ENCODE data around the gene PKP4. TPM values are rescaled to one million over a fixed set of nuclear protein-coding genes. Genes with fewer than 3 reads are reported as not detected.

The PKP4 gene
- total and polyA plus RNA-seq, 2 donors (not counting 1 experiment from before 2014, with no cell fraction given) = 44.5 to 56.3 TPM

DNA sequence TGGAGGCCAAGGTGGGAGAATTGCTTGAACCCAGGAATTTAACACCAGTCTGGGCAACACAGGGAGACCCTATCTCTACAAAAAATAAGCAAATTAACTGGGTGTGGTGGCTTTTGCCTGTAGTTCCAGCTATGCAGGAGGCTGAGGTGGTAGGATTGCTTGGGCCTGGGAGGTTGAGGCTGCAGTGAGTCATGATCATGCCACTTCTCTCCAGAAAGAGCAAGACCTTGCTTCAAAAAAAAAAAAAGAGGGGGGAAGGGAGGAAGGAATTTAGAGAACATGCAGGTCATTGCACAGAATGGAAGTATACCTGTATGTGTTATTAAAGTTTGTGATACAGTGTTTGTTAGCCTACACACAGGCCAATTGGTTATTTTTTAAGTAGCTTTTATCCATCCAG is 25.8 kb downstream of the PKP4 start:
- H3K9ac ChIP-seq (ENCODE audit: insufficient read depth, low read length) = no peak overlapping the region
- H3K27ac ChIP-seq (ENCODE audit: insufficient read depth, low read length) = no peak overlapping the region
- peak in 1 of 2 donors; percentile 62 for DNase-seq (ENCODE audit: low read depth in 2 of 2)
- no peak overlapping the region for H3K4me2 ChIP-seq (ENCODE audit: extremely low read depth, insufficient read depth, low read length)
- H3K79me2 ChIP-seq (ENCODE audit: control insufficient read depth, insufficient read depth, low read length) = peaks cover 38% of the 10 kb centered on the region
- H2AFZ ChIP-seq (ENCODE audit: low read length) = no peak overlapping the region
- H3K4me1 ChIP-seq (ENCODE audit: control insufficient read depth, extremely low read depth, insufficient read depth, low read length) = peaks cover 8% of the 10 kb centered on the region
- H3K36me3 ChIP-seq (ENCODE audit: control insufficient read depth, insufficient read depth, low read length) = no peaks in the 10 kb centered on the region
- H3K27me3 ChIP-seq (ENCODE audit: control insufficient read depth, insufficient read depth, low read length) = no peaks in the 10 kb centered on the region
- no peak overlapping the region for H3K4me3 ChIP-seq (replicated peaks in 1 of 4; ENCODE audit: control extremely low read depth in 1 of 4, insufficient read depth in 1 of 4, low read depth in 3 of 4, low read length in 4 of 4)
- H4K20me1 ChIP-seq (ENCODE audit: control insufficient read depth, extremely low read depth, insufficient read depth, low read length) = no peaks in the 10 kb centered on the region
- TF ChIP-seq, protein P1, sequence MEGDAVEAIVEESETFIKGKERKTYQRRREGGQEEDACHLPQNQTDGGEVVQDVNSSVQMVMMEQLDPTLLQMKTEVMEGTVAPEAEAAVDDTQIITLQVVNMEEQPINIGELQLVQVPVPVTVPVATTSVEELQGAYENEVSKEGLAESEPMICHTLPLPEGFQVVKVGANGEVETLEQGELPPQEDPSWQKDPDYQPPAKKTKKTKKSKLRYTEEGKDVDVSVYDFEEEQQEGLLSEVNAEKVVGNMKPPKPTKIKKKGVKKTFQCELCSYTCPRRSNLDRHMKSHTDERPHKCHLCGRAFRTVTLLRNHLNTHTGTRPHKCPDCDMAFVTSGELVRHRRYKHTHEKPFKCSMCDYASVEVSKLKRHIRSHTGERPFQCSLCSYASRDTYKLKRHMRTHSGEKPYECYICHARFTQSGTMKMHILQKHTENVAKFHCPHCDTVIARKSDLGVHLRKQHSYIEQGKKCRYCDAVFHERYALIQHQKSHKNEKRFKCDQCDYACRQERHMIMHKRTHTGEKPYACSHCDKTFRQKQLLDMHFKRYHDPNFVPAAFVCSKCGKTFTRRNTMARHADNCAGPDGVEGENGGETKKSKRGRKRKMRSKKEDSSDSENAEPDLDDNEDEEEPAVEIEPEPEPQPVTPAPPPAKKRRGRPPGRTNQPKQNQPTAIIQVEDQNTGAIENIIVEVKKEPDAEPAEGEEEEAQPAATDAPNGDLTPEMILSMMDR (conservative IDR thresholded peaks at IDR 0.05 in 1 of 2, IDR thresholded peaks at IDR 0.05 in 1 of 2; ENCODE audit: low read depth in 1 of 2, low read length in 2 of 2) = no peak
- TF ChIP-seq EZH2 (IDR thresholded peaks at IDR 0.05; ENCODE audit: low read length, missing control alignments) = no peak
- no peaks in the 10 kb centered on the region for H3K9me3 ChIP-seq (ENCODE audit: control insufficient read depth, insufficient read depth, low read depth, low read length)

DNA sequence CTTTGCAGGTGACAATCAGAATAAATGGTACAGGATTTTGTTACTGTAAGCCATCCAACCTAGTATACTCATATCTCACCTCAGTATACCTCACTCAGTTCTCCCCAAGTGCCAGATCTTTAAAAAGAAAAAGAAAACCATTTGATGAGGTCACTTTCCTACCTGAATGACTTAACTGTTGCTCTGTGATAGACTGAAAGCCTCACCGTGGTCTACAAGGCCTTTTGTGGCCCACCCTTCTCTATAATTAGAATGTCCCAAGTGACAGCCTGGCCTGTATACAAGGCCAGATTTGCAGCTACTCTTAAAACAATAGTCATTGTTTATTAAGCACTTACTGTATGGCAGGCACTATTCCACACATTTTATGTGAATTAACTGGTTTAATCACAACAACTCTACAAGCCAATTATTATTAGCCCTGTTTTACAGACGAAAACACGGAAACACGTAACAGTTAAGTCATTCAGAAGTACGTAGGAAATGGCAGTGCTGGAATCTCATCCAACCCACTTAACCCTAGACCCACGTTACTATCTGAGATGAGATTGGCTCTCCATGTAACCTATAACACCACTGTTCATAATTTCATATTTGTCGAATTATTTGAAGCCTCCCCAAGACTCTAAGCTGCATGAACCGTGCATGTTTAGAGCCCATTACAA is 28.3 kb downstream of the PKP4 start:
- no peak for TF ChIP-seq EZH2 (IDR thresholded peaks at IDR 0.05; ENCODE audit: low read length, missing control alignments)
- TF ChIP-seq, protein P1 (conservative IDR thresholded peaks at IDR 0.05 in 1 of 2, IDR thresholded peaks at IDR 0.05 in 1 of 2; ENCODE audit: low read depth in 1 of 2, low read length in 2 of 2) = no peak
- no peak for DNase-seq (ENCODE audit: low read depth in 2 of 2)
- H3K4me3 ChIP-seq (replicated peaks in 1 of 4; ENCODE audit: control extremely low read depth in 1 of 4, insufficient read depth in 1 of 4, low read depth in 3 of 4, low read length in 4 of 4) = no peak overlapping the region
- H3K79me2 ChIP-seq (ENCODE audit: control insufficient read depth, insufficient read depth, low read length) = peaks cover 51% of the 10 kb centered on the region
- no peaks in the 10 kb centered on the region for H3K9me3 ChIP-seq (ENCODE audit: control insufficient read depth, insufficient read depth, low read depth, low read length)
- H3K9ac ChIP-seq (ENCODE audit: insufficient read depth, low read length) = no peak overlapping the region
- H3K27me3 ChIP-seq (ENCODE audit: control insufficient read depth, insufficient read depth, low read length) = no peaks in the 10 kb centered on the region
- no peak overlapping the region for H3K4me2 ChIP-seq (ENCODE audit: extremely low read depth, insufficient read depth, low read length)
- H3K4me1 ChIP-seq (ENCODE audit: control insufficient read depth, extremely low read depth, insufficient read depth, low read length) = peaks cover 13% of the 10 kb centered on the region
- H4K20me1 ChIP-seq (ENCODE audit: control insufficient read depth, extremely low read depth, insufficient read depth, low read length) = no peaks in the 10 kb centered on the region
- no peaks in the 10 kb centered on the region for H3K36me3 ChIP-seq (ENCODE audit: control insufficient read depth, insufficient read depth, low read length)
- H3K27ac ChIP-seq (ENCODE audit: insufficient read depth, low read length) = no peak overlapping the region
- no peak overlapping the region for H2AFZ ChIP-seq (ENCODE audit: low read length)

GRCh38 chr2:158486150-158486969 is 29.6 kb downstream of the PKP4 start:
- Histone ChIP-seq H3K4me1 (ENCODE audit: control insufficient read depth, extremely low read depth, insufficient read depth, low read length) (peaks cover 13% of the 10 kb centered on the region), H3K9me3 (ENCODE audit: control insufficient read depth, insufficient read depth, low read depth, low read length) (no peaks in the 10 kb centered on the region), H3K9ac (ENCODE audit: insufficient read depth, low read length) (no peak overlapping the region), H3K4me2 (ENCODE audit: extremely low read depth, insufficient read depth, low read length) (no peak overlapping the region), H3K36me3 (ENCODE audit: control insufficient read depth, insufficient read depth, low read length) (no peaks in the 10 kb centered on the region), H3K27ac (ENCODE audit: insufficient read depth, low read length) (no peak overlapping the region), H2AFZ (ENCODE audit: low read length) (no peak overlapping the region), H4K20me1 (ENCODE audit: control insufficient read depth, extremely low read depth, insufficient read depth, low read length) (no peaks in the 10 kb centered on the region), H3K27me3 (ENCODE audit: control insufficient read depth, insufficient read depth, low read length) (no peaks in the 10 kb centered on the region), H3K79me2 (ENCODE audit: control insufficient read depth, insufficient read depth, low read length) (peaks cover 59% of the 10 kb centered on the region), H3K4me3 (replicated peaks in 1 of 4; ENCODE audit: control extremely low read depth in 1 of 4, insufficient read depth in 1 of 4, low read depth in 3 of 4, low read length in 4 of 4) (no peak overlapping the region)
- TF ChIP-seq, protein P1 (conservative IDR thresholded peaks at IDR 0.05 in 1 of 2, IDR thresholded peaks at IDR 0.05 in 1 of 2; ENCODE audit: low read depth in 1 of 2, low read length in 2 of 2) = no peak
- TF ChIP-seq EZH2 (IDR thresholded peaks at IDR 0.05; ENCODE audit: low read length, missing control alignments) = no peak
- no peak for DNase-seq (ENCODE audit: low read depth in 2 of 2)
